Measurements from ENCODE around the gene LRRC71. TPM values are rescaled to one million over a fixed set of nuclear protein-coding genes. Genes with fewer than 3 reads are reported as not detected.

Gene LRRC71
- total RNA-seq, 2 experiments from 2014 or later, result not detected

GRCh38 chr1:156980551-156980950, 60.1 kb downstream of the LRRC71 start:
- Mint-ChIP-seq H3K9me3 (no peaks in the 10 kb centered on the region), H3K36me3 (ENCODE audit: low read depth) (no peaks in the 10 kb centered on the region), H3K27me3 (peaks cover 53% of the 10 kb centered on the region), H3K4me1 (no peaks in the 10 kb centered on the region), H3K4me3 (no peak overlapping the region), H3K27ac (no peak overlapping the region)
- no peak for DNase-seq
- ChIA-PET CTCF (interaction anchor here (1.0 kb wide), 1 partner anchor 72 kb away, joined by 3 read pairs; no protein-coding TSS in a partner anchor), POLR2A (no interaction called here)

Small RNAs within 50 kb of the gene (microRNA-seq; reads per million reads assigned to microRNA genes)
- not detected for gene MIR765 (ENCODE audit: borderline microRNAs expressed, borderline replicate concordance)

Other genes starting within 250 kb of the LRRC71 start
- gene NES, start 243.2 kb upstream of the LRRC71 start, total RNA-seq, result not detected
- 1 to 10 TPM in 1 of 2 experiments, under 1 TPM in 1; 0.77 to 1.1 TPM for gene CRABP2, start 215.0 kb upstream of the LRRC71 start, total RNA-seq
- 10 to 100 TPM; 26.2 to 29.7 TPM for gene METTL25B, start 192.2 kb upstream of the LRRC71 start, total RNA-seq
- gene ISG20L2, start 191.9 kb upstream of the LRRC71 start, total RNA-seq, result 10 to 100 TPM; 47.0 to 58.0 TPM
- 10 to 100 TPM; 50.4 to 54.7 TPM for gene MRPL24, start 179.5 kb upstream of the LRRC71 start, total RNA-seq
- 100 to 1,000 TPM; 288 to 301 TPM for gene HDGF, start 169.0 kb upstream of the LRRC71 start, total RNA-seq
- 10 to 100 TPM; 70.6 to 87.7 TPM for gene PRCC, start 153.1 kb upstream of the LRRC71 start, total RNA-seq
- gene SH2D2A, start 103.8 kb upstream of the LRRC71 start, total RNA-seq, result 10 to 100 TPM; 56.3 to 63.5 TPM
- gene INSRR, start 61.5 kb upstream of the LRRC71 start, total RNA-seq, result under 1 TPM in 1 of 2 experiments, not detected in 1; 0.05 TPM
- 1 to 10 TPM; 1.9 to 2.0 TPM for gene NTRK1, start 59.8 kb upstream of the LRRC71 start, total RNA-seq
- gene PEAR1, start 26.9 kb upstream of the LRRC71 start, total RNA-seq, result under 1 TPM; 0.07 to 0.15 TPM
- gene ARHGEF11, start 125.1 kb downstream of the LRRC71 start, total RNA-seq, result 10 to 100 TPM; 33.9 to 38.5 TPM
- not detected for gene ETV3L, start 179.2 kb downstream of the LRRC71 start, total RNA-seq
- gene ETV3, start 217.8 kb downstream of the LRRC71 start, total RNA-seq, result 10 to 100 TPM; 33.3 to 37.5 TPM